ENCODE data around the gene GPX7.

The GPX7 gene

DNA sequence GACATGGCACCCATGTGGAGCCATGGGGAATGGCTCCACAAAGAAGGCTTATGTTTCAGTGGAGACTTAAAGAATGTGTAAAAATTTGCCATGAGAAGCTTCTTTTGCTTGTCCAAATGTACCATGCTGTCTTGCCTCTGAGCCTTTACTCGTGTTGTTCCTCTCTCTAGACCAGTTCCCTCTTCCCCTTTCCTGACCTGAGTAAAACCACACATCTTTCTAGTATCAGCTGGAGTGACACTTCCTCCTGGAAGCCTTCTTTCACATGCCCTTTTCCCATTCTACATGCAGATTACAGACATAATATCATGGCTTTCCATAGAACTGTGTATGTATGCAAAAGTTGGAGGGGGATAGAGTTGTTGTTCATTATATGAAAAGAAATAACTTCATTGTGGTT is 13.6 kb upstream of the GPX7 start:
- DNase-seq: no peak

DNA sequence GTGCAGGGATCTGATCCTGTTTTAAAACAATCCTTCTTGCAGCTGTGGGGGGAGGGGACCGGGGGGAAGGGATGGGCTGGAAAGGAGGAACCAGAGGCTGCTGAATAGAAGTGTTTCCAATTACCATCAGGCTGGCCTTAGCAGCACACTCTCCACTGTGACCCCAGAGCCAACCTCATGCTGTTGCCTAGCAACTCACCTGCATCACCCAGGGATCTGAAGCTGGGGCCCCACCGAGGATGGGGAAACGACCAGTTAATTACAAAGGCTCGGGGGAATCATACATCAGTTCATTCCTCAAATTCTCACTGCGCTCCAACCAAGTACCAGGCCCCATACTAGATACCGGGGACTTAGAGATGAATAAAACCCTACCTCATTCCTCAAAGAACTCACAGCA is 11.9 kb upstream of the GPX7 start:
- DNase-seq: no peak

DNA sequence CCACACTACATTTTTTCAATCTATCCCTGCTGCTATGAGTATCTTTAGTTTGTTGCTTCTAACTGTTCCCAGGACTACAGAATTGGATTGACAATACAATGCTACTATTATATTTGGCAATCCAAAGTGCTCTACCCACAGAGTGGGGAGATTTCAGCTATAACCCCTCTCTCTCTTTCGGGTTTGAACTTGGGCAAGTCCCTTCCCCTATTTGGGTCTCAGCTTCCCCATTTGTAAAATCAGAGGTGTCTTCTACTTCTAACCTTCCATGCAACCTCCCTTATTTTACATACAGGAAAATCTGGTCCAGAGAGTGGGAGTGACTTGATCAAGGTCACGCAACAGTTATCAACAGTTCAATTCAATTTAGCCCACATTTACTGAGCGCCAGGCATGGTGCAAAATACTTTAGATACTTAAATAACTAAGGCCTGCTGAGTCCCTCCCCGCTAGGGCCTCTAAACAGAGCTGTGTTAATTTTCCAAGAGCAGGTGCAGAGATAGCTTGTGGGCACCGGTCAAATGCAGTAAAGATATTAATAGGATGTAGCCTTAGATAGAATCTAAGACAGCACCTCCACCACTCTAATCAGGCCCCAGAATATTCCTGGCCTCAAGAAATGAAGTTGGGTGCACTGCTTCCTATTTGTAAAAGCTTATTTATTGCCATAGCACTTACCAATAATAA is 9.4 kb upstream of the GPX7 start:
- DNase-seq: no peak

DNA sequence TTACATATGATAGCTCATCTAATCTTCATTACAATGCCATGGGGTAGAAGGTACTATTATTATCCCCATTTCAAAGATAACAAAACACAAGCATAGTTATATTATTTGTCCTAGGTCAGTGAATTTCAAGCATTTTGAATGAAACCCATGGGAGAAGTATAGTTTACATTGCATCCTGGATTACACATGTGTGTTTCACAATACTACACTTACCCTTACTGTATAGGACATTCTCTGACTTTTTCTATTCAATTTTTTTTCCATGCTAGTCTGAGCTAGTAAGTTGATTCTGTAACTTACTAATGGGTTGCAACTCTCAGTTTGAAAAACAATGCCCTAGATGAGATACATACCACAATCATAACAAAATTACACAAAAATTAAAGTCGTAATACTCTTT is 8.7 kb upstream of the GPX7 start:
- DNase-seq: no peak

DNA sequence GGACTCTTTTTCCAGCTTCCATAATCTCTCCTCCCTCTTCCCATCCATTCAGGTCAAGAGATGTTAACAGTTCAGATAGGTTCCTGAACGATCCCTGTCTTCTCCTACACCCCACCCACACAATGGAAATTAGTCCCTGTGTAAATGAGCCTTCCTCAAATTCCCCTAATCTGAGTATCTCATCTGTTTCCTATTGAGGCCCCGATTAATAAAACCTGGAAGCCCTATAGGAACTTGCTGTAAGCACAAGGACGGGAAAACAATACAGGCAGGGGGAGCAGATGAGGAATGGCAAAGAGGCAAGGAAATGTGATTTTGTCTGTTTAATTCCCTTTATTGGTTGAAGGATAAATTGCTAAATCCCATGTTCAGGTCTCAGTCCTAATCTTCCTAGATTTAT is 7.1 kb upstream of the GPX7 start:
- DNase-seq: no peak

DNA sequence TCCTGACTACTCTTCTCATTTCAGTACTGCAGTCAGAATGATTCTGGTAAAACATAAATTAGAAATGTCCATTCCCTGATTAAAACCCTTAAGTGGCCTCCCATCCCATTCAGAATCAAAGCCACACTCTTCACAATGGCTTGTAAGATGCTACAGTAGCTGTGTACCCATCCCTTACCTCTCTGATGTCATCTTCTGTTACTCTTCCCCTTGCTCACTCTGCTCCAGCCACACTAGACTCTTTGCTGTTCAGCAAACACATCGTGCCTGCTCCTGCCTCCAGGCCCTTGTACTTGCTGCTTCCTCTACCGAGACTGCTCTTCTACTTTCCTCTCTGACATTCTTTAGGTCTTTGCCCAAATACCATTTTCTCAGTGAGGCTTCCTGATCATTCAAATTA is 4.3 kb upstream of the GPX7 start:
- DNase-seq: no peak

DNA sequence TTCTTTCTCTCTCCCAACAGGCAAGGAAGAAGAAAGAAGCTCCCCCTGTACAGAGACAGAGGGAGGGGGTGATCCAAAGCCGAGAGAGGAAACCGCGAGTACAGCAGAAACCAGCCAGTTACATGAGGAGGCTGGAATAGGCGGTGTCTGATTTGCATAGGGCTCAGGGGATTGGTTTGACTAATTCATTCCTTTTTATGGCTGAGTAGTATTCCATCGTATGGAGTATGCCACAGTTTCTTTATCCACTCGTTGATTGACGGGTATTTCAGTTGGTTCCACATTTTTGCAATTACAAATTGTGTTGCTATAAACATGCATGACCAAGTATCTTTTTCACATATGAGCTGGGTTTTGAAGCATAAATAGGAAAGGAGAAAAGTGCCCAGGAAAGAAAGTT is 3.4 kb upstream of the GPX7 start:
- no peak for DNase-seq

DNA sequence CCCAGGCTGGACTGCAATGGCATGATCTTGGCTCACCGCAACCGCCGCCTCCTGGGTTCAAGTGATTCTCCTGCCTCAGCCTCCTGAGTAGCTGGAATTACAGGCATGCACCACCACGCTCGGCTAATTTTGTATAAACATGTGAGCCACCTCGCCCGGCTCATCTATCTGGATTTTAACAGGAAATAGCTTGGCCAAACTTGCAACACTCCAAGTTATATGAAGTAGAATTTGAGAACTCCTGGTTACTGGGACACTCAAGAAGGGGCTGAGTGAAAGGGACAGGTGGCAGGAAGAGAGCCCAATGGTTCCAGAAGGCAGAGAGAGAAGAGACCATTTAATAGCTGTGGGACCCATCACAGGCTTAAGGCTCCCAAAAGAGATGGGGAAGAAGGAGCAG is 2.9 kb upstream of the GPX7 start:
- DNase-seq: no peak

DNA sequence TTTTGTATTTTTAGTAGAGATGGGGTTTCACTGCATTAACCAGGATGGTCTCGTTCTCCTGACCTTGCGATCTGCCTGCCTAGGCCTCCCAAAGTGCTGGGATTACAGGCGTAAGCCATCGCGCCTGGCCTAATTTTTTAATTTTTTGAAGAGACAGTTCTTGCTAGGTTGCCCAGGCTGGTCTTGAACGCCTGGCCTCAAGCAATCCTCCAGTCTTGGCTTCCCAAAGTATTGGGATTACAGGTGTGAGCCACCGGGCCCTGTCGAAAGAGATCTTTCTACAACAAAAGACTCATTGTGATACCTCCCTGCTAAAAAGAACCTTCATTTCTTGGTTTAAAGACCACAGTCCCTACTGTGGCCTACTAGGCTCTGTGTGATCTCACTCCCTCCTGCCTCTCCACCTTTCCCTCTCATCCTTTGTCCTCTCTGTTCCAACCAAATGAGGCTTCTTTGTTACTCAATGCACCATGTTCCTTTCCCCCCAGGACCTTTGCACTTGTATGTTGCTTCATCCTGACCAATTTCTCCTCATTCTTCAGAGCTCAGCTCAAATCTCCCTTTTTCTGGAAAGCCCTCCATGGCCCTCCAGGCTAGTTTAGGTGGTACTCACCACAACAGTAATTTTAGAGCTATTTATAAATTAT is 1.5 kb upstream of the GPX7 start:
- DNase-seq: no peak

DNA sequence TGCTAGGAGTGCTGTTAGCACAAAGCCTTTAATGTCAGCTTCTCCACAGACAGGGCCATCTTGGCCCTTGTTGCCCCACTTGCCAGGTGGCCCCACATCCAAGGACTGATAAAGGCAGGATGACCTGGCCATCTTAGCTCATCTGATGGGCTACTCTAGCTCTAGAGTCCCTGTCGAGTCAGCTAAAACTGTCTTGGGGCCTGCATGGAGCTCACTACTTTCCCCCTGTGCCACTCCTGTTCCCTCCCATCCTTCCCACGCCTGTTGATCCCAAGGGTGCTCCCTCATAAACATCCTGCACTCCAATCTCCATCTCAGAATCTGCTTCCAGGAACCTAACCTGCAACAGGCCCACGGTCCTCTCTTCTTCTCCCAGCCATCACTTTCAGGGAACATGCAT is 652 bp upstream of the GPX7 start:
- no peak for DNase-seq

DNA sequence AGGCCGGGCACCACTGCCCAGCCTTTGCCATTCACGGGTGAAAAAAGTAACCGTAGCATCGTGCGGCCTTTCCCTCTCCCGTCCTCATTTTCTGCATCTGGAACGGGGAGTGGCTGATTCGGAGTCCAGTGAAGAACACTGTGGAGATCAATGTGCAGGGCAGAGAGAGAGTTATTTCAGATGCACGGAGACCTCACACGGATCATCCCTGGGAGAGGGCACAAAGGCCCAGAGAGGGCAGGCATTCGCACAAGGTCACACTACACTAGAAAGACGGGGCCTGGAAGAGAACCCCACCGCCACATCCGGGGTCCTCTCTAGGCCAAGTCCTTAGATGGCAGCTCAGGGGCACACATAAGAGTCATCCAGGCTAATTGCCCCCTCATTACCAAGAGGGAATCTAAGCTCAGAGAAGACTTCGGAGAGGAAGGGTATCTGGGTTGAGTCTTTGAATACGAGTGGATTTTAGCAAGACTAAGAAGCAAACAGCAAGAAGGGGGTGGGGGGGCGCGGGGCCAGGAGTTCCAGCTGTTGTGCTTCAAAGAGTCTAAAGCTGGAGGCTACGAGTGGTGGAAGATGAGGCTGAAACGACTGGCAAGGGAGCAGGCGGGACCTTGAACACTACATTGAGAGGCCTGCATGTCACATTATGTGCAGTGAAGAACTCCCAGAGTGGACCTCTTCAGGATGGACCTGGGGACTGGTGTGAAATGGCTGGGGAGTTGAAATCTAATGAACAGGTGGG is 857 bp downstream of the GPX7 start:
- DNase-seq: peak; percentile 36

DNA sequence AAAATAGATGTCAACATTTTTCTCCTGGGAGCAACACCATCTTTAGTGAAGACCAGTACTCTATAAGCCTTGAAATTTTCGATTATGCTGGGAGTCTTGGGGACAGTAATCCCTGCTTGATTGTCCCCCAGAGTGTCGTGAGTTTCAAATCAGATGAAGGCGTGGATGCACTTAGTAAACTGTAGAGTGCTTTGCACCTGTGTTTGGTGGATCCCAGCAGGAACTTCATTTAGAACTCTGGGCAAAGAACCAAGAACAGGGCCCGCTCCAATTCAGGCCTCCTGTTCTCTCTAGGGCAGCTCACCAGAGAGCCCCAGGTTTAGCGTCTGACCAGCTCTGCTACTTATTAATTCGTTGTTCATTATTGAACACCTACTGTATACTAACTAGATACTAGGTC is 1.5 kb downstream of the GPX7 start:
- no peak for DNase-seq

DNA sequence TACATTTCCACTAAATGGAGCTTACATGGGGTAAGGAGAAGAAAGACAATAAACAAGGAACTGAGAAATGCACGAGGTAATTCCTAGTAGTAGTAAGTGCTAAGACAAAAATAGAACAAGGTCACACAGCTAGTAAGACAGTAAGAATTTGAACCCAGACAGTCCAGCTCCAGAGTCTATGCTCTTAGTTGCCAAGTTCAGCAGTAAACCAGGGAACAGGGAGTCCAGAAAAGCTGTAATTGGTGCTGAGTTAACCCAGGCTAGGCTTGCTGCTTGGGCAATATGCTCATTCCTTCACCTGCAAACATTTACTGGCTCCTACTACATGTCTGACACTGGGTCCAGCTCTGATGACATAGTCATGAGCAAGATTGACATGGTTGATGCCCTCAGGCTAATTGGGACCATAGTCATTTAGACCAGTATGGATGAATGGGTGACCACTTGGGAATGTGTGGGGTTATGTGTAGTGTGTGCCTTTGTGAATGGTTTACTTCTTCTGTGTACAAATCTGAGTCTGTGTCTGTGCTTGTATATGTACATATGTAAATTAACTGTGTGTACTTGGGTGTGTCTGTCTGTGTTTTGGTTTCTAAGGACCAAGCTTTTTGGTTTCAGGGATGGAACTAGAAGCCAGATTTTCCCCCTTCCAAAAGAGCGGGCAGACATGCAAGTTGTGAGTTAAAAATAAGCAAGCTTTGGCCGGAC is 2.0 kb downstream of the GPX7 start:
- no peak for DNase-seq

DNA sequence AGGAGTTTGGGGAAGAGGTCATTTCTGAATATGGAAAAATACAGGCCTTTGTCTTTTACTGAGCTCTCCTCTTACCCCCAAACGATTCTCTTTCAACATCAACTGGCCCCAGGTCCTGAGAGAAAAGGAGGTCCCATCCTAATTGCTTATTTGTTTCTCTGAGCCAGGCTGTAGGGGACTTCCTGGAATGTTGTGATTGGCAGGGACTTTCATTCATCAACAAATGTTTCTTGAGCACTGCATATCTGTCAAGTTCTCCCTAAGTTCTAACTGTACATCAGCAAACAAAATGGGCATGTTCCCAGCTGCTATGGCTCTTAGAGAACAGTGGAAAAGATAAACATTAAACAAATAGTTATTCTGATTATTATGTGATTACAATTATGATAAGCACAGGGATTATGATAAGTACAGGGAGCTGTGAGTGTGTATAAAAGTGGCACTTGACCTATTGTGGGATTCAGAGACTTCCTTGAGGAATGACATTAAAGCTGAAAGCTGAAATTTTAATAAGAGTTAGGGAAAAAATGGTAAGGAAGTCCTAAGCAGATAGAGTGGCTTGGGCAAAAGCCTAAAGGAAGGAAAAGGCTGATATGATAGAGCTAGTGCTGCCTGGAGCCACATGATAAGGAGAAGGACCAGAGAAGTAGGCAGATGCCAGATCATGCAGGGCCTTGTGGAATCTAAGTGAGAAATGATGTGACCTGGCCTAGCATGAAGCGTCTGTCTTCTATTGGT is 11.6 kb downstream of the GPX7 start:
- DNase-seq: no peak

DNA sequence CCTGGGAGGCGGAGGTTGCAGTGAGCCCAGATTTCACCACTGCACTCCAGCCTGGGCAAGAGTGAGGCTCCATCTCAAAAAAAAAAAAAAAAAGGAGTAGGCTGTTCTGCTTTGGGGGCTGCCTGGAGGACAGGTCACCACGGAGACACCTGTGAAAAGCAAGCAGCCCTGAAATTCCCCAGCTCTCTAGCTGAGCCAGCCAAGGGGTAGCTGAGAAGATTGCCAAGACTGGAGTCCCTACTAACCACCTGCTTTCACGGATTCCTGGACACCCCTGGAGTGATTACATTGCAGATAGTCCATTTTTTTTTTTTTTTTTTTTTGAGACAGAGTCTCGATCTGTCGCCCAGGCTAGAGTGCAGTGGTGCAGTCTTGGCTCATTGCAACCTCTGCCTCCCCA is 12.5 kb downstream of the GPX7 start:
- DNase-seq: no peak

DNA sequence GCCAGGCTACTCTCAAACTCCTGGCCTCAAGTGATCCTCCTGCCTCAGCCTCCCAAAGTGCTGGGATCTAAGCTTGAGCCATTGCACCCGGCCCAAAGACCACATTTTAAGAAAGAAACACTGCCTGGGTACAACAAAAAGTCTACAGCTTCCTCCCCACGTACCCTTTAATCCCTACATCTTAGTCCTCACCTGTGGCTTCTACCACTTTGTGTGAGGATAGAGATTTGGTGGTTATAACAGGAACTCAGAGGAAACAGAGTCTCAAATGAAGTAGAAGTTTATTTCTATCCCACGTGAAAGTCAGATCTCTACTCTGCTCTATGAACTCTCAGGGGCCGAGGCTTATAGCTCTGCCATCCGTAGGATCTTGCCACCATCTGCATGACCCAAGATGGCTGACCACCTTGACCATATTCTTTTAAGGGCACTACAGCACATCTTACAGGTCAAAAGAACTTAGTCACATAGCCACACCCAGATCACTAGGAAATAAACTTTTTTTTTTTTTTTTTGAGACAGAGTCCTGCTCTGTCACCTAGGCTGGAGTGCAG is 13.4 kb downstream of the GPX7 start:
- no peak for DNase-seq

DNA sequence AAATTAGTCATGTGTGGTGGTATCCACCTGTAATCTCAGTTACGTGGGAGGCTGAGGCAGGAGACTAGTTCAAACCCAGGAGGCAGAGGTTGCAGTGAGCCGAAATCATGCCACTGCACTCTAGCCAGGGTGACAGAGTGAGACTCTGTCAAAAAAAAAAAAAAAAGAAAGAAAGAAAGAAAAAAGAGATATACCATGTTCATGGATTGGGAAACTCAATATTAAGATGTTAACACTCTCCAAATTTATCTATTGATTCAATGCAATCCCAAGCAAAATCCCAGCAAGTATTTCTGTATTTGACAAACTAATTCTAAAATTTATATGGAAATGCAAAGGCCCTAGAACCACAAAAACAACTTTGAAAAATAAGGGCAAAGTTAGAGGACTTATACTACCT is 19.8 kb downstream of the GPX7 start:
- DNase-seq: no peak

DNA sequence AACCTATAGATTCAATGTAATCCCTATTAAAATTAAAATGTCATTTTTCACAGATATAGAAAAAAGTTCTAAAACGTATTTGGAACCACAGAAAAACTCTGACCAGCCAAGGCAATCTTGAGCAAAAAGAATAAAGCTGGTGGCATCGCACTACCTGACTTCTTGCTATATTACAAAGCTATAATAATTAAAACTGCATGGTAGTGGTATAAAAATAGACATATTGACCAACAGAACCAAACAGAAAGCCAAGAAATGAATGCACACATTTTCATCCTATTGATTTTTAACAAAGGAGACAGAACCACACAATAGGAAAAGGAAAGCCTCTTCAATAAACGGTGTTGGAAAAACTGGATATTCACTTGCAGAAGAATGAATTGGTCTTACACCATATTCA is 21.6 kb downstream of the GPX7 start:
- DNase-seq: no peak

DNA sequence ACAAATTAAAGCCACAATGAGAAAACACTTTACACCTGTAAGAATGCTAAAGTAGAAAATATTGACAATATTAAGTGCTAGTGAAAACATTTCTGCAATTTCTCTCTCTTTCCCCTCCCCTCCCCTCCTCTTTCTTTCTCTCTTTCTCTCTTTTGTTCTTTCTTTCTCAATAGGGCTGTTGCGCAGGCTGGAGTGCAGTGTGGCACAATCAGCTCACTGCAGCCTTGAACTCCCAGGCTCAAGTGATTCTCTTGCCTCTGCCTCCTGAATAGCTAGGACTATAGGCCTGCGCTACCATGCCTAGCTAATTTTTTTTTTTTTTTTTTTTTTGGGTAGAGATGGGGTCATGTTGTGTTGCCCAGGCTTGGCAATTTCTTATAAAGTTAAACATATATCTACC is 24.9 kb downstream of the GPX7 start:
- DNase-seq: no peak

DNA sequence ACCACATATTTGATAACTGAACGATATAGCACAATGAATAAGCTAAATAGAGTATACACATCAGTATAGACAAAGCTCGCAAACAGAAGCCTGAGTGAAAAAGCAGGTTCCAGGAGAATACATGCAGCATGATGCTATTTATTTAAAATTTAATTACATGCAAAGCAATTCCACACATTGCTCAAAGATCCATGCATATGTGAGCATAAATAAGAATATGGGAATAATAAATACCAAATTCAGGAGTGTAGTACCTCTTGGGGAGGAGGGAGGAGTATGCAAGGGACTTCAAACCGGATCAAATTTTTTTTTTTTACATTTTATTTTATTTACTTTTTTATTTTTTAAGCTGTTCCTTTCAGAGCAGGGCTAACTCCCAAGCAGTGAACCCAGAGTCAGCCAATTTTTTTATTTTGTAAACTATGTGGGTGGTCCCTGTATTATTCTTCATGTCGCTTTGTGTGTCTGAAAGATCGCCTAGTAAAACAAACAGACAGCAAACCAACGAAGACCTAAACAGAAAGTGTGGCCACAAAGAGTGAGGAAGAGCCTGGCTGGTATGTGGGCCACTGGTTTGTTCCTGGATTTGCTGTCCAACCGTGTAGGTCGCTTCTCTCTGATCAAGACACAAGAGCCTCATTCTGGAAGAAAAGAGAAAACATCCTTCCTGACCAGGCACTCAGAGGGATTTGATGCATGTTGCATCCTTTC is 26.6 kb downstream of the GPX7 start:
- no peak for DNase-seq

DNA sequence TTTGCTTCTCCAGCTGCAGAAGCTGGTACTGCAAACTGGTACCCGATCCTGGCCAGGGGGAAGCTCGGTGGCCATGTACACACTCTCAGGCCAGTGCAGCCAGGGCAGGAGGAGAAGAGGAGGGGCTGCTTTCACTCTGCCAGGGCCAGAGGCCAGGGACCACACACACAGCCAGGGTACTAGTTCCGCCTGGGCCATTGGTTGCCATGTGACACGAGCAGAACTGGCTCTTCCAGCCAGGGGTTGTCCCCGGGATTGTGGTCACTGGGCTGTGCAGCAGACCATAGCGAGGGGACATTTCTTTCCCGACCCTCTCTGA is 27.1 kb downstream of the GPX7 start:
- no peak for DNase-seq

DNA sequence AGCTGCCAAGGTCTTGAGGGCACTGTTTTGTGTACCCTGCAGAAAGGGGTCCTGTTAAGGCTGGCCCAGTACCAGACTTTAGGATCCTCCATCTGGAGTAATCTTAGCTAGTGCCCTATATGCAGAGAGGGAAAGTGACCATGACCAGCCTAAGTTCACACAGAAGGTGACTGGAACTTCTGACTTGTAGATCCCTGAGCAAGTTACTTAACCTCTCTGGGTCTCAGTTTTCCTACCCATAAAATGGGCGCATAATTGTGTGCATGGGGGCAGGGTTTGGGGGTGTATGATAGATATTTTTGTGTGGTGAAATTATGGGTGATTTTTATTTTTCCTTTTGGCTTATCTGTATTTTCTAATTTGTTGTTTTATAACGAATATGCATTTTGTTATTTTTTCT is 27.5 kb downstream of the GPX7 start:
- DNase-seq: no peak

All from CD4-positive, alpha-beta T cell treated with Interleukin-6 for 4 hours (primary cell).